H9 (cell line): ENCODE results near the gene HDDC2. TPM values are rescaled to one million over a fixed set of nuclear protein-coding genes. Genes with fewer than 3 reads are reported as not detected.

Experiments used
- DNase-seq: peaks from one replicate; pipeline ENCODE4 v3.0.0-alpha.2; 2017
- H2AFZ ChIP-seq: one replicate; pipeline ENCODE4 v1.6.1; 2013; ENCODE audit warnings: mild to moderate bottlenecking, low read length, control low read depth, moderate library complexity
- H2AK5ac ChIP-seq: 2 replicates; pipeline ENCODE4 v1.6.1; 2013; ENCODE audit warnings: low read length, control low read depth, mixed read lengths; ENCODE audit not compliant: insufficient read length
- H2BK120ac ChIP-seq: one replicate; pipeline ENCODE4 v1.6.1; 2013; ENCODE audit warnings: low read depth, mild to moderate bottlenecking, low read length, control low read depth, inconsistent platforms; ENCODE audit not compliant: poor library complexity, severe bottlenecking
- H2BK12ac ChIP-seq: 2 replicates; pipeline ENCODE4 v1.6.1; 2013; ENCODE audit warnings: low read length, control low read depth, mixed read lengths, low read depth; ENCODE audit not compliant: insufficient read length
- H2BK15ac ChIP-seq: 2 replicates; pipeline ENCODE4 v1.6.1; 2013; ENCODE audit warnings: low read depth, low read length, control low read depth
- H2BK20ac ChIP-seq: one replicate; pipeline ENCODE4 v1.6.1; 2013; ENCODE audit warnings: low read depth, mild to moderate bottlenecking, low read length, control low read depth, inconsistent platforms; ENCODE audit not compliant: poor library complexity, severe bottlenecking
- H2BK5ac ChIP-seq: 2 replicates; pipeline ENCODE4 v1.6.1; 2013; ENCODE audit warnings: low read length, control low read depth, mixed read lengths; ENCODE audit not compliant: insufficient read length
- H3K14ac ChIP-seq: 2 replicates; pipeline ENCODE4 v1.6.1; 2013; ENCODE audit warnings: low read length, control low read depth; ENCODE audit not compliant: insufficient read depth
- H3K18ac ChIP-seq: 2 replicates; pipeline ENCODE4 v1.6.1; 2013; ENCODE audit warnings: low read depth, mild to moderate bottlenecking, mixed read lengths, low read length, control low read depth; ENCODE audit not compliant: insufficient read length
- H3K23ac ChIP-seq: 2 replicates; pipeline ENCODE4 v1.6.1; 2013; ENCODE audit warnings: low read length, control low read depth, mixed read lengths, low read depth; ENCODE audit not compliant: insufficient read length
- H3K23me2 ChIP-seq: 2 replicates; pipeline ENCODE4 v1.6.1; 2013; ENCODE audit warnings: low read depth, mild to moderate bottlenecking, mixed read lengths, low read length, control low read depth; ENCODE audit not compliant: insufficient read length, poor library complexity, severe bottlenecking
- H3K27ac ChIP-seq: 2 replicates; pipeline ENCODE4 v1.5.1; 2013; ENCODE audit warnings: low read length, control low read depth, mixed read lengths, low read depth; ENCODE audit not compliant: insufficient read length
- H3K27me3 ChIP-seq: 2 replicates; pipeline ENCODE4 v1.6.1; 2013; ENCODE audit warnings: low read length, control low read depth, inconsistent platforms; ENCODE audit not compliant: insufficient read depth
- H3K4ac ChIP-seq: 2 replicates; pipeline ENCODE4 v1.6.1; 2013; ENCODE audit warnings: low read depth, mild to moderate bottlenecking, control low read depth, inconsistent platforms, low read length, moderate library complexity
- H3K4me1 ChIP-seq: 2 replicates; pipeline ENCODE4 v1.6.1; 2013; ENCODE audit warnings: low read length, control low read depth, inconsistent platforms; ENCODE audit not compliant: insufficient read depth
- H3K4me2 ChIP-seq: 2 replicates; pipeline ENCODE4 v1.6.1; 2013; ENCODE audit warnings: low read length, control low read depth, mixed read lengths; ENCODE audit not compliant: insufficient read length, insufficient read depth
- H3K56ac ChIP-seq: 2 replicates; pipeline ENCODE4 v1.6.1; 2013; ENCODE audit warnings: low read depth, mild to moderate bottlenecking, mixed read lengths, low read length, control low read depth; ENCODE audit not compliant: insufficient read length
- H3K79me1 ChIP-seq: 2 replicates; pipeline ENCODE4 v1.6.1; 2013; ENCODE audit warnings: low read depth, mild to moderate bottlenecking, moderate library complexity, low read length, control low read depth, inconsistent platforms; ENCODE audit not compliant: insufficient read depth, poor library complexity, severe bottlenecking
- H3K79me2 ChIP-seq: 2 replicates; pipeline ENCODE4 v1.6.1; 2013; ENCODE audit warnings: low read length, control low read depth, inconsistent platforms; ENCODE audit not compliant: insufficient read depth
- H3K9ac ChIP-seq: 2 replicates; pipeline ENCODE4 v1.6.1; 2013; ENCODE audit warnings: low read length, control low read depth, mixed read lengths; ENCODE audit not compliant: insufficient read length; ENCODE audit errors: extremely low read depth
- H3K9me3 ChIP-seq: one replicate; pipeline ENCODE4 v1.6.1; 2013; ENCODE audit warnings: low read depth, low read length, inconsistent platforms; ENCODE audit not compliant: control insufficient read depth
- H3T11ph ChIP-seq: one replicate; pipeline ENCODE4 v1.6.1; 2013; ENCODE audit warnings: mild to moderate bottlenecking, low read length, control low read depth, inconsistent platforms
- H4K20me1 ChIP-seq: one replicate; pipeline ENCODE4 v1.6.1; 2013; ENCODE audit not compliant: control insufficient read depth, insufficient read length, insufficient read depth
- H4K5ac ChIP-seq: 2 replicates; pipeline ENCODE4 v1.6.1; 2013; ENCODE audit warnings: low read depth, mild to moderate bottlenecking, mixed read lengths, low read length, control low read depth; ENCODE audit not compliant: insufficient read length
- H4K8ac ChIP-seq: replicated peaks from 2 replicates; pipeline ENCODE4 v1.6.1; 2013; ENCODE audit warnings: low read length, control low read depth, mixed read lengths, low read depth; ENCODE audit not compliant: insufficient read length
- H4K91ac ChIP-seq: 2 replicates; pipeline ENCODE4 v1.6.1; 2013; ENCODE audit warnings: low read depth, mild to moderate bottlenecking, moderate library complexity, mixed read lengths, low read length, control low read depth; ENCODE audit not compliant: insufficient read length
- H3K27ac Mint-ChIP-seq, 3 experiments: 2 replicates in 2 of 3; 3 replicates in 1 of 3; pipeline ENCODE4 v1.8.0; 2020 to 2021; ENCODE audit warnings: mixed read lengths in 3 of 3, mild to moderate bottlenecking in 1 of 3, moderate library complexity in 1 of 3
- H3K27me3 Mint-ChIP-seq: 2 replicates; pipeline ENCODE4 v1.8.0; 2021; ENCODE audit warnings: low read depth, mild to moderate bottlenecking, moderate library complexity, mixed read lengths
- H3K36me3 Mint-ChIP-seq, 3 experiments: 2 replicates in 2 of 3; 3 replicates in 1 of 3; pipeline ENCODE4 v1.8.0; 2020 to 2021; ENCODE audit warnings: low read depth in 3 of 3, mixed read lengths in 3 of 3; ENCODE audit not compliant: insufficient read depth in 1 of 3
- H3K4me1 Mint-ChIP-seq, 2 experiments: 2 replicates each; pipeline ENCODE4 v1.8.0; 2020; ENCODE audit warnings: mixed read lengths in 2 of 2
- H3K4me3 Mint-ChIP-seq, 2 experiments: 2 replicates in 1 of 2; 3 replicates in 1 of 2; pipeline ENCODE4 v1.8.0; 2020 to 2021; ENCODE audit warnings: mild to moderate bottlenecking in 2 of 2, mixed read lengths in 2 of 2, moderate library complexity in 1 of 2
- H3K9me3 Mint-ChIP-seq, 2 experiments: 2 replicates in 1 of 2; 3 replicates in 1 of 2; pipeline ENCODE4 v1.8.0; 2020; ENCODE audit warnings: mild to moderate bottlenecking in 2 of 2, mixed read lengths in 2 of 2, moderate library complexity in 1 of 2
- WGBS: extraction: QIAGEN DNeasy Blood & Tissue Kit; methylation state at CpG from one replicate; pipeline ENCODE4 v1.1.7; 2013; ENCODE audit warnings: missing lambda C conversion rate, low lambda C conversion rate, mixed read lengths; ENCODE audit not compliant: insufficient read length; ENCODE audit errors: extremely low coverage; 5-methylcytosine and 5-hydroxymethylcytosine counted together
- total RNA-seq: library from RNA; stranded (reverse); gene quantifications from 2 replicates; pipeline ENCODE4 v1.2.1, GENCODE V29; 2021
- TF ChIP-seq, protein P1 (sequence below): fragments of 200-600 bp; sonication (generic); conservative IDR thresholded peaks from 3 replicates; pipeline ENCODE4 v1.8.0; 2021; ENCODE audit warnings: antibody characterized with exemption, mild to moderate bottlenecking

The HDDC2 gene
- total RNA-seq, 1 experiment from 2014 or later: 77.8 TPM

DNA sequence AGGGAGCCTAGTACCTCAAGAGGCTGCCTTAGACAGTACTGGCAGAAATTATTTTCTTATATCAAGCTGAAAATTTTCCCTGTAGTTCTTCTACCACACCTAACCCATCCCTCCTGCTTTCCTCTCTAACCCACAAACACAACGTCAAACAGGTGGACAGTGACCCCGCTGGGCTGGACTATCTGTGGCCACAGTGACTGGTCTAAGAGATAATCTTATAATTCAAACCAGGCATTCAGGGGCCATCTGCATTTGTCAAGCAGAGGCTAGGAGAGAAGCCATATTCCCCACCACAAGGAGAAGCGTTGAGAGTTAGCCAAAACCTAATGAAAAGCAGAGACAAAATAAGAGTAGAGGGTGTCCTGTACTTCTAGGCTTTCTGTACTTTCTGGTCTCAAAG lies 8.2 kb downstream of the HDDC2 start:
- no peak overlapping the region for H3T11ph ChIP-seq
- H3K9me3 ChIP-seq: no peaks in the 10 kb centered on the region
- H3K79me1 ChIP-seq: no peaks in the 10 kb centered on the region
- no peak overlapping the region for H3K4ac ChIP-seq
- H2BK15ac ChIP-seq: no peak overlapping the region
- no peaks in the 10 kb centered on the region for H3K27me3 ChIP-seq
- H2BK120ac ChIP-seq: no peak overlapping the region
- no peaks in the 10 kb centered on the region for H3K79me2 ChIP-seq
- H2AFZ ChIP-seq: no peak overlapping the region
- H4K91ac ChIP-seq: no peak overlapping the region
- H4K20me1 ChIP-seq: no peaks in the 10 kb centered on the region
- H2BK20ac ChIP-seq: no peak overlapping the region
- no peak overlapping the region for H3K9ac ChIP-seq
- no peak overlapping the region for H3K18ac ChIP-seq
- no peak overlapping the region for H2AK5ac ChIP-seq
- no peak overlapping the region for H4K8ac ChIP-seq
- no peaks in the 10 kb centered on the region for H3K4me1 ChIP-seq
- peaks cover 41 to 64% (median 61%) of the 10 kb centered on the region in 3 experiments for H3K36me3 Mint-ChIP-seq
- H3K27ac Mint-ChIP-seq: no peak overlapping the region
- H3K27ac ChIP-seq: no peak overlapping the region
- H2BK5ac ChIP-seq: no peak overlapping the region
- H3K4me2 ChIP-seq: no peak overlapping the region
- no peak overlapping the region for H3K14ac ChIP-seq
- no peaks in the 10 kb centered on the region for H3K9me3 Mint-ChIP-seq
- no peaks in the 10 kb centered on the region for H3K4me1 Mint-ChIP-seq
- no peak overlapping the region for H3K4me3 Mint-ChIP-seq
- H4K5ac ChIP-seq: no peak overlapping the region
- H2BK12ac ChIP-seq: no peak overlapping the region
- no peak overlapping the region for H3K56ac ChIP-seq
- no peak for DNase-seq
- H3K23ac ChIP-seq: no peak overlapping the region
- TF ChIP-seq, protein P1, sequence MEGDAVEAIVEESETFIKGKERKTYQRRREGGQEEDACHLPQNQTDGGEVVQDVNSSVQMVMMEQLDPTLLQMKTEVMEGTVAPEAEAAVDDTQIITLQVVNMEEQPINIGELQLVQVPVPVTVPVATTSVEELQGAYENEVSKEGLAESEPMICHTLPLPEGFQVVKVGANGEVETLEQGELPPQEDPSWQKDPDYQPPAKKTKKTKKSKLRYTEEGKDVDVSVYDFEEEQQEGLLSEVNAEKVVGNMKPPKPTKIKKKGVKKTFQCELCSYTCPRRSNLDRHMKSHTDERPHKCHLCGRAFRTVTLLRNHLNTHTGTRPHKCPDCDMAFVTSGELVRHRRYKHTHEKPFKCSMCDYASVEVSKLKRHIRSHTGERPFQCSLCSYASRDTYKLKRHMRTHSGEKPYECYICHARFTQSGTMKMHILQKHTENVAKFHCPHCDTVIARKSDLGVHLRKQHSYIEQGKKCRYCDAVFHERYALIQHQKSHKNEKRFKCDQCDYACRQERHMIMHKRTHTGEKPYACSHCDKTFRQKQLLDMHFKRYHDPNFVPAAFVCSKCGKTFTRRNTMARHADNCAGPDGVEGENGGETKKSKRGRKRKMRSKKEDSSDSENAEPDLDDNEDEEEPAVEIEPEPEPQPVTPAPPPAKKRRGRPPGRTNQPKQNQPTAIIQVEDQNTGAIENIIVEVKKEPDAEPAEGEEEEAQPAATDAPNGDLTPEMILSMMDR: no peak
- no CpG with 5 or more reads among the region's 3 CpGs for WGBS
- no peaks in the 10 kb centered on the region for H3K23me2 ChIP-seq
- no peaks in the 10 kb centered on the region for H3K27me3 Mint-ChIP-seq
